HG02571 (cell line): Measurements from ENCODE around the gene NUP88.

Experiments used
- ATAC-seq: cut with Tn5 transposase; IDR thresholded peaks from one replicate; pipeline ENCODE4 v1.9.1; 2021; ENCODE audit warnings: mild to moderate bottlenecking, moderate library complexity; ENCODE audit not compliant: unreplicated experiment

The NUP88 gene

DNA sequence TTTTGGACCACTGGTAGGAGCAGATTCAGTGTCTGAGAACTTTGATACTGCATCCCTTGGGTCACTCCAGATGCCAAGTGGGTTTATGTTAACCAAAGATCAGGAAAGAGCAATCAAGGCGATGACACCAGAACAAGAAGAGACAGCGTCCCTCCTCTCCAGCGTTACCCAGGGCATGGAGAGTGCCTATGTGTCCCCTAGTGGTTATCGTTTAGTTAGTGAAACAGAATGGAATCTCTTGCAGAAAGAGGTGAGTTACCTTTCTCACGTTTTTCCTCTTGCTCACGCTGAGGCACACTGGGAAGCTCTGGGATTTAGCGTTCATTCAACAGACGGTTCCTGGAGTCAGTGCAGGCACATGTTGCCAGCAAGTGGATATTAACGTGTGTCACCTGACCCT lies 58.0 kb downstream of the NUP88 start:
- ATAC-seq = no peak

DNA sequence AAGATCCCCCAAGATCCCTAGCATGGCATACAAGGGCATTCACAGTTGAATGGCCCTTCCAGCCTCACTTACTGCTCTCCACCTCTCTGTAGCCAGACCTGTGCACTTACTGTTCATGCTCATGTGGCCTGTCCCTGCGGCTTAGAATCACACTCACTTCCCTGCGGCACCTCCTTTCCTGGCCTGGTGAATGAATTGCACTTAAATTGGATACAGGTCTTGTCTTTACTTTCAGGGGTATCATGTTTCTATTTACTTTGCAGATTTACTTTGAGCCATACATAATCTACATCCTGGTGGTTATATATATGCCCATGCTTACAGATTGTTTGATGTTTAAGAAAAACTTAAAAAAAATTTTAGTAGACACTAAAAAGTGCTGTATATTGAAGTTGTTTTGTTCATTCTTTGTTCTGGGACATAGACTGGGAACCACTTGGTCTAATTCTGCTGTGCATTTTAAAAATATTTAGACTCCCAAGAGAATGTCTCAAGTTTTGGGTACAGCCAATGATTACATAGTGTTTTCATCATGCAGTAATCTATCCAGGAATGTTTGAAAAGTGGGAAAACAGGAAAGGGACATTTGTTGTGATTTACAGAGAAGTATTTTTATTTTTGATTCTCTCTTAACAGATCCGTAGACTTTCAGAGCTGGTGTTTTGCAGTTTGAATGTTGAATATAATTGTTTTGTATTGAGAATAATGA lies 63.9 kb downstream of the NUP88 start:
- ATAC-seq = no peak

DNA sequence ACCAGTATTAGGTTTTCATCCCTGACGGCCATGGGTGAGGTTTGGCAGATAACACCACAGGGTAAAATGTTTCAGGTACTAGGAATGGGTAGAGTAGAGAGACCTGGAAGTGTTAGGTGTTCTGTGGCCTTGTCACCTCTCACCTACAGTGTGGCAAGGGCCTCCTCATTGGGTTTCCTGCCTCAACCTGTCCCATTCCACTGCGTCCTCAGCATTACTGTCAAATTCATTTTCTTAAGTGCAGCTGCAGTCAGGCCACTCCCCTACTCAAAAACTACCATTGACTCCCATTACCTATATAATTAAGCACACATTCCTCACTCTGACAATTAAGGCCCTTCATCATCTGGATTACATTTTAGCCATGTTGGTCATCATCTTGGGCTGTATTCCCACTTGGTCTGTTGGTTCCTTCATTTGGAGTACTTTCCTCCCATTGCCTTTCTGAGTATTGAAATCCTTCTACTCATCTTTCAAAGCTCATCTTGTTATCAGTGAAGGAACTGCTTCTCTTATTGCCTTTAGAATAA lies 64.5 kb downstream of the NUP88 start:
- no peak for ATAC-seq

DNA sequence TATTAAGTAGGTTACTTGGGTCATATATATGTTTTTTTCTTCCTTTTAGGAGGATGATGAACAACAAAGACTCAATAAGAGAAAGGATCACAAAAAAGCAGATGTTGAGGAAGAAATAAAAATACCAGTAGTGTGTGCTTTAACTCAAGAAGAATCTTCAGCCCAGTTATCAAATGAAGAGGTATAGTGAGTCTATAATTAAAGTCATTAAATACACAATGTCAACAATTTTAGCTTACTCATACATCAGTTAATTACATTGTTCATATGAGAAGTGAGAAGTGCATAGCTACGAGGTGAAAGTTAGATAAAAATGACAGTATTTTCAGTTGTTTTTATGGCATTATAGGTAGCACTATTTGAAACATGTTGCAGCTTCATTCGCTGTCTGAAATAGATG lies 65.2 kb downstream of the NUP88 start:
- ATAC-seq = no peak

DNA sequence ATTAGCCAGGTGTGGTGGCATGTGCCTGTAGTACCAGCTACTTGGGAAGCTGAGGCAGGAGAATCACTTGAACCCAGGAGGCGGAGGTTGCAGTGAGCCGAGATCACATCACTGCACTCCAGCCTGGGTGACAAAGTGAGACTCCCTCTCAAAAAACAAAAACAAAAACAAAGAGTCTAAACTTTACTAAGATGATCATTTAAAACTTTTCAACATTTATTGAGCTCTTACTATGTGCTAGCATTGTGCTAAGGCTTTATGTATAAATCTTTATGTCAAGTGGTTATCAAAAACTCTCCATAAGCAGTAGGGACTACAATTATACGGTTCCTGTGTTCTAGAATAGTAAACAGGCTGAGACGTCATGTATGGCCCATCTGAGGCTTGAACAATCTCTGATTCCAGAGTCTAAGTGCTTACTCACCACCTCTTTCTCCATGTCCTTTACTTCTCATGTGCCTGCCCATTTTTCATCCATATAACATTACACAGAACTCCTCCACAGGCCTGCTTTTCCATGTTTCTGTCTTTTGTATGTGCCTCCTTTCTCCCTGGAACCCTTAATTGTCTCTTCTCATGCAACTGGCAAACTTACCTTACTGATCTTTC lies 66.7 kb downstream of the NUP88 start:
- ATAC-seq = no peak

DNA sequence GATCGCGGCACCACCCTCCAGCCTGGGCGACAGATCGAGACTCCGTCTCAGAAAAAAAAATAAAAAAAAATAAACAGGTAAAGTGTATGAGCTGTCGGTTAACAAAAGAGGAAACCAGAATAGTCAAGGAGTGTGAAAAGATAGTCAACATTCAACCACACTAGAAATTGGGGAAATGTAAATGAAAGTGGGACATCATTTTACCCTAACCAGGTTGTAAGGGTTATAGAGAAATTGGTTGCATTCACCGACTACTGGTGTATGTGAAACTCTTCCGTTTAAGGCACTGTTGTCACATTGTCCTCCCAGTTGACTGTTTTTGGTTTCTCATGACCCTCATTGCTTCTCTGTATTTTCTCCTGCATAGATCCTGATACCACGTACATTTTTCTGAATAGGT lies 74.5 kb downstream of the NUP88 start:
- ATAC-seq = no peak
